Ovary (tissue), 3 donors: Measurements from ENCODE around the gene RARRES2.

Experiments
- CTCF ChIP-seq, 3 donors: fragments of 450-650 bp in 2 of 3; fragments of 200-600 bp in 1 of 3; IDR thresholded peaks; one replicate each; pipeline versions ENCODE4 v1.5.1 to v1.8.0; 2016 to 2022; ENCODE audit warnings: antibody characterized with exemption in 3 of 3, mild to moderate bottlenecking in 1 of 3
- POLR2A ChIP-seq: fragments of 450-650 bp; IDR thresholded peaks from one replicate; pipeline ENCODE4 v1.6.1; 2017; ENCODE audit warnings: antibody characterized with exemption, mild to moderate bottlenecking, moderate library complexity
- donor health status: DM: no; HTN: no; CAD: no.

- TF ChIP-seq CTCF (IDR thresholded peaks at IDR 0.05) (peak; percentile 44 to 70 (median 50)), POLR2A (no peak)
Observed at GRCh38 chr7:150388709-150389531, 47.5 kb upstream of the RARRES2 start.
